DND-41 (cell line): Measurements from ENCODE around the gene EPN2.
"Not testable (repeated sequence)": the region's sequence is repeated elsewhere in the genome, so short reads cannot be mapped to it uniquely, and the experiment has no call there.

Experiments used
- ATAC-seq: fragments of 200-7000 bp; cut with Tn5 transposase; 3 replicates; pipeline ENCODE4 v1.9.1; 2021; ENCODE audit warnings: low read depth; ENCODE audit not compliant: insufficient read depth
- DNase-seq: peaks from one replicate; pipeline ENCODE4 v3.0.0-alpha.2; 2020
- H2AFZ ChIP-seq: 2 replicates; pipeline ENCODE4 v1.6.0; 2012; ENCODE audit warnings: low read depth, low read length
- H3K27ac ChIP-seq: 2 replicates; pipeline ENCODE4 v1.5.1; 2012; ENCODE audit warnings: low read length, inconsistent platforms
- H3K27me3 ChIP-seq: fragments of 200-600 bp; sonication (generic); 2 replicates; pipeline ENCODE4 v1.6.0; 2012; ENCODE audit warnings: low read length, mild to moderate bottlenecking, inconsistent platforms; ENCODE audit not compliant: insufficient read depth, poor library complexity
- H3K36me3 ChIP-seq: 2 replicates; pipeline ENCODE4 v1.5.1; 2012; ENCODE audit warnings: low read length, inconsistent platforms; ENCODE audit not compliant: insufficient read depth
- H3K4me1 ChIP-seq: 2 replicates; pipeline ENCODE4 v1.5.1; 2012; ENCODE audit warnings: mild to moderate bottlenecking, low read length; ENCODE audit not compliant: insufficient read depth
- H3K4me2 ChIP-seq: 2 replicates; pipeline ENCODE4 v1.6.0; 2012; ENCODE audit warnings: mild to moderate bottlenecking, moderate library complexity, low read length, inconsistent platforms; ENCODE audit not compliant: insufficient read depth
- H3K4me3 ChIP-seq, 2 experiments: fragments of 200-600 bp in 1 of 2; shearing (Covaris generic) in 1 of 2; 2 replicates each; pipeline ENCODE4 v1.5.1; 2012 to 2016; ENCODE audit warnings: inconsistent platforms in 2 of 2, low read length in 2 of 2, mild to moderate bottlenecking in 2 of 2, low read depth in 1 of 2, moderate library complexity in 1 of 2
- H3K79me2 ChIP-seq: 2 replicates; pipeline ENCODE4 v1.6.0; 2012; ENCODE audit warnings: low read length, inconsistent platforms; ENCODE audit not compliant: insufficient read depth
- H3K9ac ChIP-seq: 2 replicates; pipeline ENCODE4 v1.6.0; 2012; ENCODE audit warnings: low read depth, mild to moderate bottlenecking, inconsistent platforms, low read length, moderate library complexity
- H3K9me3 ChIP-seq: 2 replicates; pipeline ENCODE4 v1.5.1; 2012; ENCODE audit warnings: low read length, moderate library complexity, mild to moderate bottlenecking, inconsistent platforms; ENCODE audit not compliant: insufficient read depth, severe bottlenecking
- H4K20me1 ChIP-seq: 2 replicates; pipeline ENCODE4 v1.6.0; 2012; ENCODE audit warnings: low read length; ENCODE audit not compliant: insufficient read depth

The EPN2 gene

GRCh38 chr17:19215074-19215860, 21.9 kb upstream of the EPN2 start:
- not testable (repeated sequence) for H3K27ac ChIP-seq, H3K4me3 ChIP-seq, ATAC-seq

GRCh38 chr17:19216148-19216926, 20.8 kb upstream of the EPN2 start:
- not testable (repeated sequence) for H3K9ac ChIP-seq, H3K36me3 ChIP-seq, H3K27ac ChIP-seq, H2AFZ ChIP-seq, H3K27me3 ChIP-seq, H3K4me3 ChIP-seq, H3K4me1 ChIP-seq, H3K4me2 ChIP-seq, DNase-seq, H3K9me3 ChIP-seq, H3K79me2 ChIP-seq, H4K20me1 ChIP-seq
- peak; percentile 92 for ATAC-seq

More at GRCh38 chr17:19215074-19215860, 21.9 kb upstream of the EPN2 start:
- not testable (repeated sequence) for H3K27me3 ChIP-seq, H3K4me1 ChIP-seq, H2AFZ ChIP-seq, H3K36me3 ChIP-seq, H3K4me2 ChIP-seq, DNase-seq, H3K79me2 ChIP-seq, H3K9me3 ChIP-seq, H3K9ac ChIP-seq, H4K20me1 ChIP-seq

- not testable (repeated sequence) for H3K4me3 ChIP-seq, H3K27ac ChIP-seq, H3K27me3 ChIP-seq, H4K20me1 ChIP-seq, H3K9ac ChIP-seq, H3K79me2 ChIP-seq, H3K4me2 ChIP-seq, ATAC-seq, H2AFZ ChIP-seq, H3K9me3 ChIP-seq, H3K36me3 ChIP-seq, H3K4me1 ChIP-seq, DNase-seq
Observed at GRCh38 chr17:19218914-19219313, 18.3 kb upstream of the EPN2 start.

- H3K4me3 ChIP-seq, DNase-seq, H3K9me3 ChIP-seq, H2AFZ ChIP-seq, H3K79me2 ChIP-seq, H3K9ac ChIP-seq, ATAC-seq, H3K36me3 ChIP-seq, H3K4me1 ChIP-seq, H3K4me2 ChIP-seq, H3K27ac ChIP-seq, H3K27me3 ChIP-seq, H4K20me1 ChIP-seq: not testable (repeated sequence)
Observed at GRCh38 chr17:19219384-19219783, 17.8 kb upstream of the EPN2 start.

GRCh38 chr17:19220195-19220594, 17.0 kb upstream of the EPN2 start:
- H3K36me3 ChIP-seq, ATAC-seq, H3K9ac ChIP-seq, H3K4me1 ChIP-seq, H3K79me2 ChIP-seq, H2AFZ ChIP-seq, H3K27me3 ChIP-seq, H3K4me2 ChIP-seq, H3K4me3 ChIP-seq, DNase-seq, H3K27ac ChIP-seq, H3K9me3 ChIP-seq, H4K20me1 ChIP-seq: not testable (repeated sequence)

GRCh38 chr17:19226610-19227588, 10.3 kb upstream of the EPN2 start:
- not testable (repeated sequence) for H3K36me3 ChIP-seq, H3K4me3 ChIP-seq, DNase-seq, H4K20me1 ChIP-seq, H2AFZ ChIP-seq, H3K4me2 ChIP-seq, H3K27ac ChIP-seq, H3K9me3 ChIP-seq, H3K4me1 ChIP-seq, H3K27me3 ChIP-seq, H3K79me2 ChIP-seq, H3K9ac ChIP-seq, ATAC-seq

- not testable (repeated sequence) for H3K36me3 ChIP-seq, ATAC-seq, H2AFZ ChIP-seq, H3K9me3 ChIP-seq, H3K9ac ChIP-seq, H3K79me2 ChIP-seq, H3K27ac ChIP-seq, H3K27me3 ChIP-seq, DNase-seq, H3K4me3 ChIP-seq, H4K20me1 ChIP-seq, H3K4me2 ChIP-seq, H3K4me1 ChIP-seq
Observed at GRCh38 chr17:19234676-19235075, 2.5 kb upstream of the EPN2 start.
